ENCODE data around the gene SNORC. TPM values are rescaled to one million over a fixed set of nuclear protein-coding genes. Genes with fewer than 3 reads are reported as not detected.
"Not testable (repeated sequence)": the region's sequence is repeated elsewhere in the genome, so short reads cannot be mapped to it uniquely, and the experiment has no call there.

SNORC gene
- 0.10 and 0.25 TPM in 2 replicates for total RNA-seq (2014; rRNA removed; shearing (Covaris generic))

- DNase-seq (ENCODE audit: low spot score): no peak
Measured at GRCh38 chr2:232870018-232870765, at the start of gene SNORC. Gene SNORC (plus strand): TSS chr2:232870264. CDS start chr2:232870342, 78 bp downstream.

GRCh38 chr2:232829988-232830387 lies 40.1 kb upstream of the SNORC start:
- no peak for DNase-seq (ENCODE audit: low spot score)

GRCh38 chr2:232831496-232831895 lies 38.6 kb upstream of the SNORC start:
- DNase-seq (ENCODE audit: low spot score): no peak

GRCh38 chr2:232833830-232834229 lies 36.2 kb upstream of the SNORC start:
- no peak for DNase-seq (ENCODE audit: low spot score)

GRCh38 chr2:232835687-232836208 lies 34.3 kb upstream of the SNORC start:
- DNase-seq (ENCODE audit: low spot score): no peak

GRCh38 chr2:232836934-232837333 lies 33.1 kb upstream of the SNORC start:
- no peak for DNase-seq (ENCODE audit: low spot score)

- no peak for DNase-seq (ENCODE audit: low spot score)
Measured at GRCh38 chr2:232838406-232838874, 31.6 kb upstream of the SNORC start.

GRCh38 chr2:232839411-232840079 lies 30.5 kb upstream of the SNORC start:
- DNase-seq (ENCODE audit: low spot score): no peak

GRCh38 chr2:232842689-232843088 lies 27.4 kb upstream of the SNORC start:
- no peak for DNase-seq (ENCODE audit: low spot score)

GRCh38 chr2:232843834-232844233 lies 26.2 kb upstream of the SNORC start:
- DNase-seq (ENCODE audit: low spot score): no peak

GRCh38 chr2:232846055-232846454 lies 24.0 kb upstream of the SNORC start:
- no peak for DNase-seq (ENCODE audit: low spot score)

GRCh38 chr2:232850039-232850438 lies 20.0 kb upstream of the SNORC start:
- DNase-seq (ENCODE audit: low spot score): no peak

- not testable (repeated sequence) for DNase-seq (ENCODE audit: low spot score)
Measured at GRCh38 chr2:232852081-232852480, 18.0 kb upstream of the SNORC start.

GRCh38 chr2:232852676-232853075 lies 17.4 kb upstream of the SNORC start:
- DNase-seq (ENCODE audit: low spot score): no peak

- DNase-seq (ENCODE audit: low spot score): peak; percentile 89
Measured at GRCh38 chr2:232854082-232854481, 16.0 kb upstream of the SNORC start.

GRCh38 chr2:232857158-232857563 lies 12.9 kb upstream of the SNORC start:
- DNase-seq (ENCODE audit: low spot score): no peak

- DNase-seq (ENCODE audit: low spot score): no peak
Measured at GRCh38 chr2:232859385-232859916, 10.6 kb upstream of the SNORC start.

- no peak for DNase-seq (ENCODE audit: low spot score)
Measured at GRCh38 chr2:232860593-232861241, 9.3 kb upstream of the SNORC start.

- DNase-seq (ENCODE audit: low spot score): no peak
Measured at GRCh38 chr2:232861353-232861752, 8.7 kb upstream of the SNORC start.

GRCh38 chr2:232863996-232864395 lies 6.1 kb upstream of the SNORC start:
- DNase-seq (ENCODE audit: low spot score): no peak

GRCh38 chr2:232865165-232865564 lies 4.9 kb upstream of the SNORC start:
- DNase-seq (ENCODE audit: low spot score): no peak

- DNase-seq (ENCODE audit: low spot score): no peak
Measured at GRCh38 chr2:232866104-232866503, 4.0 kb upstream of the SNORC start.
